ENCODE results near the gene RGS9.

Gene RGS9

GRCh38 chr17:65131240-65131639 is 5.9 kb upstream of the RGS9 start:
- Histone ChIP-seq H3K27me3 (ENCODE audit: control insufficient read depth, insufficient read depth, low read length, poor library complexity, severe bottlenecking) (no peaks in the 10 kb centered on the region), H3K9me3 (ENCODE audit: control insufficient read depth, low read length) (no peaks in the 10 kb centered on the region), H3K4me3 (ENCODE audit: insufficient read depth, low read depth, low read length) (no peak overlapping the region), H3K27ac (ENCODE audit: insufficient read depth, low read depth, low read length, poor library complexity, severe bottlenecking) (no peak overlapping the region), H3K4me1 (ENCODE audit: control insufficient read depth, insufficient read depth, low read length) (no peaks in the 10 kb centered on the region), H3K36me3 (ENCODE audit: control insufficient read depth, insufficient read depth, low read length) (no peaks in the 10 kb centered on the region)
- WGBS, 2 experiments: 86 to 91% methylated on average over 6 of the region's 6 CpGs

GRCh38 chr17:65131946-65132345 is 5.2 kb upstream of the RGS9 start:
- Histone ChIP-seq H3K4me1 (ENCODE audit: control insufficient read depth, insufficient read depth, low read length) (no peaks in the 10 kb centered on the region), H3K27me3 (ENCODE audit: control insufficient read depth, insufficient read depth, low read length, poor library complexity, severe bottlenecking) (no peaks in the 10 kb centered on the region), H3K4me3 (ENCODE audit: insufficient read depth, low read depth, low read length) (no peak overlapping the region), H3K27ac (ENCODE audit: insufficient read depth, low read depth, low read length, poor library complexity, severe bottlenecking) (no peak overlapping the region), H3K36me3 (ENCODE audit: control insufficient read depth, insufficient read depth, low read length) (no peaks in the 10 kb centered on the region), H3K9me3 (ENCODE audit: control insufficient read depth, low read length) (no peaks in the 10 kb centered on the region)
- 93 to 96% methylated on average over 5 of the region's 5 CpGs for WGBS, 2 experiments

DNA sequence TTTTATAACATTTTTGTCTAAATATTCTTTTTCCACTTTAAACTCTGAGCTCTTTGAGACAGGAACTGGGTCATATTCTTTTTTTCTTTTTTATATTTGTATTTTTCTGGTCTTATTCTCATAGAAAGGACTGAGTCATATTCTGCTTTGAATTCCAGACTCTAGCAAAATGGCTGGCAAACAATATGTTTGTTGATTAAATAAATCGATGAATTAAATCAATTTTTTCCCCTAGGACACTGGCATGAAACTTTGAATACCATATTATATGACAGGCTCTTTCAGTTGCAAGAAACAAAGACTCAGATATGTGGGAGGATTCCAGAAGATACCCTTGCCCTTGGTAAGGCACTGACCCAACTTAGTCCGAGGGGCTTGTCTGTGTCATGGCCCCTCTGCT is 3.1 kb upstream of the RGS9 start:
- no peaks in the 10 kb centered on the region for H3K36me3 ChIP-seq (ENCODE audit: control insufficient read depth, insufficient read depth, low read length)
- no peak overlapping the region for H3K4me3 ChIP-seq (ENCODE audit: insufficient read depth, low read depth, low read length)
- no peak overlapping the region for H3K27ac ChIP-seq (ENCODE audit: insufficient read depth, low read depth, low read length, poor library complexity, severe bottlenecking)
- WGBS, 2 experiments: 87 to 93% methylated on average over 2 of the region's 2 CpGs
- H3K4me1 ChIP-seq (ENCODE audit: control insufficient read depth, insufficient read depth, low read length): peaks cover 8% of the 10 kb centered on the region
- H3K27me3 ChIP-seq (ENCODE audit: control insufficient read depth, insufficient read depth, low read length, poor library complexity, severe bottlenecking): peaks cover 7% of the 10 kb centered on the region
- no peaks in the 10 kb centered on the region for H3K9me3 ChIP-seq (ENCODE audit: control insufficient read depth, low read length)

GRCh38 chr17:65139101-65139764 is 2.1 kb downstream of the RGS9 start:
- WGBS, 2 experiments: 58 to 61% methylated on average over 7 of the region's 7 CpGs
- H3K27me3 ChIP-seq (ENCODE audit: control insufficient read depth, insufficient read depth, low read length, poor library complexity, severe bottlenecking): peaks cover 7% of the 10 kb centered on the region

GRCh38 chr17:65142247-65142646 is 5.1 kb downstream of the RGS9 start:
- Histone ChIP-seq H3K36me3 (ENCODE audit: control insufficient read depth, insufficient read depth, low read length) (no peaks in the 10 kb centered on the region), H3K4me3 (ENCODE audit: insufficient read depth, low read depth, low read length) (no peak overlapping the region), H3K9me3 (ENCODE audit: control insufficient read depth, low read length) (no peaks in the 10 kb centered on the region), H3K27ac (ENCODE audit: insufficient read depth, low read depth, low read length, poor library complexity, severe bottlenecking) (no peak overlapping the region), H3K4me1 (ENCODE audit: control insufficient read depth, insufficient read depth, low read length) (peaks cover 18% of the 10 kb centered on the region), H3K27me3 (ENCODE audit: control insufficient read depth, insufficient read depth, low read length, poor library complexity, severe bottlenecking) (peaks cover 7% of the 10 kb centered on the region)
- 89 to 94% methylated on average over 2 of the region's 2 CpGs for WGBS, 2 experiments

More at GRCh38 chr17:65139101-65139764, 2.1 kb downstream of the RGS9 start:
- Histone ChIP-seq H3K27ac (ENCODE audit: insufficient read depth, low read depth, low read length, poor library complexity, severe bottlenecking) (no peak overlapping the region), H3K4me1 (ENCODE audit: control insufficient read depth, insufficient read depth, low read length) (peaks cover 16% of the 10 kb centered on the region), H3K9me3 (ENCODE audit: control insufficient read depth, low read length) (no peaks in the 10 kb centered on the region), H3K4me3 (ENCODE audit: insufficient read depth, low read depth, low read length) (no peak overlapping the region), H3K36me3 (ENCODE audit: control insufficient read depth, insufficient read depth, low read length) (no peaks in the 10 kb centered on the region)

DNA sequence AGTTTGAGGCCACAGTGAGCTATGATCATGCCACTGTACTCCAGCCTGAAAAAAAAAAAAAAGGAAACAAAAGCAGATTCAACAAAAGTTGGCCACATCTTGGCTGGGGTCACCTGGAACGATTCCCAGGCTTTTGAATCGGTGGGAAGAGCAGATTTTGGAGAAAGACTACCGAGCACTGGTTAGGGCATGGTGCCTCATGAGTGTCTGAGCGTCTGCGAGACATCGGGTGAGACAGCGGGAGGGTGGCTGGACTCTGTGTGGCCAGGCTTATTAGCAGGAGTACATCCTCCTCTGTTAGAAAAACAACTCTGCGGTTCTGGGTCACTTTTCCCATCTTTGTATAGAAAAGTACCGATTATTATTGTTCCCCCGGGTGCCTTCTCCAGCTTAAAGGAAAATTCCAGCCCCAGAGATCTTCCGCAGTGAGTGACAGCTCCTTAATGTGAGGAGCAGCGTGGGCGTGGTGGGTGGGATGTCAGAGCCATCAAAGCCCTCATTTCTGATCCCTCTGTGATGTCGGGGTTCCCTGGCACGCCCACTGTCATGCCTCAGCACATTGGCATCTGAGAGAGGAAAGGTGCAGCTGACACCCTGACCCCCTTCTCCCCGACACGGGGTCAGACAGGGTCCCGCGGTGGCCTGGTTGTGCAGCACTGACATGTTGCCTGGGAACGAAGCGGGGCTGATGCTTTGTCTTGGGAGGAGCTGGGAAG is 6.9 kb downstream of the RGS9 start:
- H3K27me3 ChIP-seq (ENCODE audit: control insufficient read depth, insufficient read depth, low read length, poor library complexity, severe bottlenecking): no peaks in the 10 kb centered on the region

GRCh38 chr17:65145743-65146142 is 8.6 kb downstream of the RGS9 start:
- no peaks in the 10 kb centered on the region for H3K9me3 ChIP-seq (ENCODE audit: control insufficient read depth, low read length)
- 88 to 89% methylated on average over 11 of the region's 11 CpGs for WGBS, 2 experiments
- no peak overlapping the region for H3K27ac ChIP-seq (ENCODE audit: insufficient read depth, low read depth, low read length, poor library complexity, severe bottlenecking)
- no peak overlapping the region for H3K4me3 ChIP-seq (ENCODE audit: insufficient read depth, low read depth, low read length)
- H3K27me3 ChIP-seq (ENCODE audit: control insufficient read depth, insufficient read depth, low read length, poor library complexity, severe bottlenecking): no peaks in the 10 kb centered on the region
- H3K36me3 ChIP-seq (ENCODE audit: control insufficient read depth, insufficient read depth, low read length): no peaks in the 10 kb centered on the region
- H3K4me1 ChIP-seq (ENCODE audit: control insufficient read depth, insufficient read depth, low read length): peaks cover 2% of the 10 kb centered on the region

More for the DNA sequence above, 6.9 kb downstream of the RGS9 start:
- no peak overlapping the region for H3K4me3 ChIP-seq (ENCODE audit: insufficient read depth, low read depth, low read length)
- 81 to 82% methylated on average over 21 of the region's 21 CpGs for WGBS, 2 experiments
- no peak overlapping the region for H3K27ac ChIP-seq (ENCODE audit: insufficient read depth, low read depth, low read length, poor library complexity, severe bottlenecking)
- peaks cover 10% of the 10 kb centered on the region for H3K4me1 ChIP-seq (ENCODE audit: control insufficient read depth, insufficient read depth, low read length)
- no peaks in the 10 kb centered on the region for H3K9me3 ChIP-seq (ENCODE audit: control insufficient read depth, low read length)
- H3K36me3 ChIP-seq (ENCODE audit: control insufficient read depth, insufficient read depth, low read length): no peaks in the 10 kb centered on the region

DNA sequence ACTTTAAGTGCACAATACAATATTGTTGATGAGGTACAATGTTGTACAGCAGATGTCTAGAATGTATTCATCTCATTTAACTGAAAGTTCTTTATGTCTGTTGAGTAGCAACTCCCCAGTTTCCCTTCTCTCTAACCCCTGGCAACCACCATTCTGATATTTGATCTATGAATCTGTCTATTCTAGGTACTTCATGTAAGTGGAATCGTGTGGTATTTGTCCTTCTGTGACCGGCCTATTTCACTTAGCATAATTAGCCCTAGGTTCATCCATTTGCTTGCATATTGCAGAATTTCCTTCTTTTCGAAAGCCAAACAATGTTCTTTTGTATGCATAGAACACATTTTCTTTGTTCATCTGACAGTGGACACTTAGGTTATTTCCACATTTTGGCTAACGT is 10.8 kb downstream of the RGS9 start:
- peaks cover 2% of the 10 kb centered on the region for H3K4me1 ChIP-seq (ENCODE audit: control insufficient read depth, insufficient read depth, low read length)
- H3K36me3 ChIP-seq (ENCODE audit: control insufficient read depth, insufficient read depth, low read length): no peaks in the 10 kb centered on the region
- 88 to 94% methylated on average over 4 of the region's 4 CpGs for WGBS, 2 experiments
- H3K27me3 ChIP-seq (ENCODE audit: control insufficient read depth, insufficient read depth, low read length, poor library complexity, severe bottlenecking): no peaks in the 10 kb centered on the region
- H3K4me3 ChIP-seq (ENCODE audit: insufficient read depth, low read depth, low read length): no peak overlapping the region
- no peaks in the 10 kb centered on the region for H3K9me3 ChIP-seq (ENCODE audit: control insufficient read depth, low read length)
- H3K27ac ChIP-seq (ENCODE audit: insufficient read depth, low read depth, low read length, poor library complexity, severe bottlenecking): no peak overlapping the region

GRCh38 chr17:65154770-65155589 is 17.8 kb downstream of the RGS9 start:
- no peak overlapping the region for H3K27ac ChIP-seq (ENCODE audit: insufficient read depth, low read depth, low read length, poor library complexity, severe bottlenecking)
- no peaks in the 10 kb centered on the region for H3K27me3 ChIP-seq (ENCODE audit: control insufficient read depth, insufficient read depth, low read length, poor library complexity, severe bottlenecking)
- H3K9me3 ChIP-seq (ENCODE audit: control insufficient read depth, low read length): no peaks in the 10 kb centered on the region
- 90% methylated on average over 4 of the region's 4 CpGs for WGBS, 2 experiments
- peaks cover 3% of the 10 kb centered on the region for H3K4me1 ChIP-seq (ENCODE audit: control insufficient read depth, insufficient read depth, low read length)
- H3K36me3 ChIP-seq (ENCODE audit: control insufficient read depth, insufficient read depth, low read length): no peaks in the 10 kb centered on the region
- H3K4me3 ChIP-seq (ENCODE audit: insufficient read depth, low read depth, low read length): no peak overlapping the region

GRCh38 chr17:65155622-65156021 is 18.5 kb downstream of the RGS9 start:
- peaks cover 3% of the 10 kb centered on the region for H3K4me1 ChIP-seq (ENCODE audit: control insufficient read depth, insufficient read depth, low read length)
- H3K9me3 ChIP-seq (ENCODE audit: control insufficient read depth, low read length): no peaks in the 10 kb centered on the region

More at GRCh38 chr17:65155622-65156021, 18.5 kb downstream of the RGS9 start:
- Histone ChIP-seq H3K27me3 (ENCODE audit: control insufficient read depth, insufficient read depth, low read length, poor library complexity, severe bottlenecking) (no peaks in the 10 kb centered on the region), H3K4me3 (ENCODE audit: insufficient read depth, low read depth, low read length) (no peak overlapping the region), H3K36me3 (ENCODE audit: control insufficient read depth, insufficient read depth, low read length) (no peaks in the 10 kb centered on the region), H3K27ac (ENCODE audit: insufficient read depth, low read depth, low read length, poor library complexity, severe bottlenecking) (no peak overlapping the region)
- 79 to 91% methylated on average over 2 of the region's 2 CpGs for WGBS, 2 experiments

Measured in ectodermal cell (in vitro differentiated cells).